Left kidney (tissue), 2 donors: Measurements from ENCODE around the gene SMARCA4. TPM values are rescaled to one million over a fixed set of nuclear protein-coding genes. Genes with fewer than 3 reads are reported as not detected.

Source experiments
- DNase-seq: peaks from one replicate; pipeline ENCODE4 v3.0.0-alpha.2; 2013
- polyA plus RNA-seq: library from polyadenylated mRNA; unstranded; fragments of 120-200 nt; gene quantifications from one replicate; pipeline ENCODE4 v1.2.1, GENCODE V29; 2013; ENCODE audit not compliant: insufficient read length

The SMARCA4 gene
- polyA plus RNA-seq, 1 donor: 169 TPM

DNA sequence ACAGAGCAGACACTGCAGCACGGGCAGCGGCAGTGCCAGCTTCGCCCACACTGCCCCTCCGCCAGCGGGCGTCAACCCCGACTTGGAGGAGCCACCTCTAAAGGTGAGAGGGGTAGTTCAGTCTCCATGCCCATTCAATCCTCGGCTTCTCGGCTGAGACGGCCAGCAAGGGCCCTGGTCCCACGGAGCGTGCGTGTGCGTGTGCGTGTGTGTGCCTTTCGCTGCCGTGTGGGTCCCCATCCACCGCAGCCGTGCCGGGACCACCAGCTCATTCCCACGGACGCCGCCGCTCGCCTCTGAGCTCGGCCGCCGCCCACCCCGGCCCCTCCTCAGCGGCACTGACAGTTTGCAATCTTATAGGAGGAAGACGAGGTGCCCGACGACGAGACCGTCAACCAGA lies 72.9 kb downstream of the SMARCA4 start:
- no peak for DNase-seq

DNA sequence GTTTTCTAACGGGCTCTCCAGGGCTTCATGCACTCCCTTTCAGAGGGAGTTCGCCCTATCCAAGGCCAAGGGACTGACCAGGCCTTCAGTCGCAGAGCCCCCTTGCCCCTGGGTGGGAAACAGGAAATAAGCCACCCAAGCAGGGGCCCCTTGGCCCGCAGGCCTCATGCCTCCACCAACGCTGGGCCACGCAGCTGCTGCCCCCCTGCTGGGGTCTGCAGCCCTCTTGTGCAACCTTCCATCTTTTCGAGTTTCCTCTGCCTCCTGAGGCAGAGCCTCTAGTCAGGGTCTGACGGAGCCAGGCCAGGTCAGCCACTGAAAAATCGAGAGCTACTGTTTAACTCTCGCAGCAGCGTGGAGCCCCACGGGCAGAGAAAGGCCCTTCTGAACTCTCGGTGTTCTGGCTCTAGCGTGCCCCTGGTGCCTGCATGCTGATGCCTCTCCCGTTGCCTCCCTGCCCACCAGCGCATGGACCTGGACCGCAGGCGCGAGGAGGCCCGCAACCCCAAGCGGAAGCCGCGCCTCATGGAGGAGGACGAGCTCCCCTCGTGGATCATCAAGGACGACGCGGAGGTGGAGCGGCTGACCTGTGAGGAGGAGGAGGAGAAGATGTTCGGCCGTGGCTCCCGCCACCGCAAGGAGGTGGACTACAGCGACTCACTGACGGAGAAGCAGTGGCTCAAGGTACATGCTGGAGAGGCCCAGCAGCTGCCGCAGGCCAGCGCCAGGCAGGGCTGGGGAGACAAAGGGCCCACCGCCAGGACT lies 73.8 kb downstream of the SMARCA4 start:
- DNase-seq: no peak

DNA sequence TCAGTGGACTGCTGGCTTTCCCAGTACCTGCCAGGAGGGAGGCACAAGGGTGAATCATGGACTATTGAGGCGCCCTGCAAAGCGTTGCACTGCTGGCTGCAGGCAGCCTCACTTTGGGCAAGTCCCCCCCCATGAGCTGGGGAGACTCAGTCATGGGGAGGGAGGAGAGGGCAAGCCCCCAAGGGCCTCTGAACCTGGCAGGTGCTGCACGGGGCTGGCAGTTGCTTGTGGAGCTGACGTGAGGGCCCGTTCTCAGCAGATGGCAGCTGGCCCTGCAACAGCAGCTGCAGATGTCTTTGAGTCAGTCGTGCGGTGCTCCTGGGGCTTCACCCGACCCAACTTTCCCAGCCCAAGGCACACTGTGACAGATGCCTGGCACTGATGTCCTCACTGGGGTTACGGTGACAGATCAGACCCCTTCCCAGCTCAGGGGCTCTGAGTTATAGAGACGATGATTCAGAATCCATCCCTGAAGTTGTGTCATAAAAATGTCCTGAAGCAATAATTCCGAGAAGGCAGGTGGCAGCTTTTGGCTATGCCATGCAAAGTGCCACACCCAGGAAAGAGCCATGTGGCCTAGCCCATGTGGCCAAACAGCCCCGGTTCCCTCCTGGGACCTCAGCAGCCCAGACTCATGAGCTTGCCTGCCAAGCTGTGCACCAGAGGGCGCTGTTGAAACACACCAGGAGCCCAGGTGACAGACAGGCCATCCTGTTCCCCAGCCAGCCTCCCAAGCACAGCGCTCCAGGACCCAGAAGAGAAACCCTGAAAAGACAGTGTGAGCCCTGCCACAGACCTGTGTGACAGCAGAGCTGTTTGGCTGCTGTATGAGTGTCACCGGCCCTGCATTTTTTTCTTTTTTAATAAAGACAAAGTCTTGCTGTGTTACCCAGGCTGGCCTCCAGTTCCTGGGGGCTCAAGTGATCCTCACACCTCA lies 74.9 kb downstream of the SMARCA4 start:
- peak; percentile 74 for DNase-seq

DNA sequence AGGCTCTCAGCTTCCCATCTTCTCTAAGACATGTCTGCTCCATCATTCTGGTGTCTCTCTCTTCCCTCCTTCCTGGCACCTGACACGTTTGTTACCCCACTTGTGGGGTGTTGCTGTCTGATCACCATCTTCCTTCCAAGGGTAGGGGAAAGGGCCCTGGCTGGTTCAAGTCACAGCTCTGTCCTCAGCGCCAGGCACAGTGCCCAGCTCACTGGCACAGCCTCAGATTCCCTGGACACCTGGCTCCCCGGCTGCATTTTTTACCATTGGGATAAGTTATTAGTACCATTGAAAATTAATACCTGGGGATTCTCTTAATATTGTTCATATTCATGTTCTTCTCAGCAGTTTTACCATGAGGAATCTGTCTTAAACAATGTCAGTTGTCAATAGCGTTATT lies 77.7 kb downstream of the SMARCA4 start:
- no peak for DNase-seq

DNA sequence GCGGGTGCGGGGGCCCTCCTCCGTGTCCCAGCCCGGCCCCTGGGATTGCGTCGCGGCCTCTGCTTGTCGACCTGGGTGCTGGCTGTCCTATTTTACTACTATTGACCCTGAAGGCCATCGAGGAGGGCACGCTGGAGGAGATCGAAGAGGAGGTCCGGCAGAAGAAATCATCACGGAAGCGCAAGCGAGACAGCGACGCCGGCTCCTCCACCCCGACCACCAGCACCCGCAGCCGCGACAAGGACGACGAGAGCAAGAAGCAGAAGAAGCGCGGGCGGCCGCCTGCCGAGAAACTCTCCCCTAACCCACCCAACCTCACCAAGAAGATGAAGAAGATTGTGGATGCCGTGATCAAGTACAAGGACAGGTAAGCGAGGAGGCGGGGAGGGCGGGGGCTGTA lies 80.4 kb downstream of the SMARCA4 start:
- DNase-seq: no peak

DNA sequence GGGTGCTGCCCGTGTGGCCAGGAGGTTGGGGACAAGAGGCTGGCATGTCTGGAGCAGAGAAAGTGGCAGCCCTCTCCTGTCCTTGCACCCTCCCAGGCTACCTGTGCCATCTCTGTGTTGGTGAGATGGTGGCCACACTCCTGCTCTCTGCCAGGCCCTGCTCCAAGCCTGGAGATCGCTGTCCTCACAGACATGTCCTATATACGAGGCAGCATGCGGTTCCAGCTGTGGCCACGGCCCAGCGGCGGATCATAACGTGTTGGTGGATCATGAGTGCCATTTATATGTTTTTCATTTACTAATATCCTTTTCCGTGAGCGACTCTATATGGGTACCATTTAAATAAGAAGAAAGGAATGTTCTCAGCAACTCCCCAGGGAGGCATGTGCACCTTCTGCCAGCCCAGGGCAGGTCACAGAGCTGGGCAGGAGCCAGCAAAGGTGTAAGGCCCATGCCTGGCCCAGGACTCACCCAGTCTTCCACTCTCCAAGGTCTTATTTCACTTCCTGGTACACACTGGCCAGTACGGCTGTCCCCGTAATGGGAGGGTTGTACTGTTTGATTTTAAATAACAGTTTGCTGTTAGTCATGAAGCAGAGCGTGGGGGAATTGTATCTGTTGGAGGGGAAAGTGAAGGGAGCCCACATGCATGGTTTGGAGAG lies 81.3 kb downstream of the SMARCA4 start:
- no peak for DNase-seq

DNA sequence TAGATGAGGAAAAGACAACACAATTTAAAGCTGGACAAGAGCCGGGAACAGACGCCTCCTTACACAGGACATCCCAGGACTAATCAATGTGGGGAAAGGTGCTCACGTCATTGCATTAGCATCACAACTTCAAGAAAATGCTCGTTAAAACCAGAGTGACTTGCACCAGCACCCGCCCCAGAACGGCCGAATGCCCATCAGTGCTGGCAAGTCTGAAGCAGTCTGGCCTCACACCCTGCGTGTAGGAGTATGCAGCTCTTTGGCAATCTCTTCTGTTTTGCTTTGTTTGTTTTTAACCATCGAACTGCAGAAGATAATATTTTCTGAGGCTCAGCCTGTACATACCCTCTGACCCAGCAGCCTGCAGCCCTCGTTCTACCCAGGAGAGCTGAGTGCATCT lies 83.6 kb downstream of the SMARCA4 start:
- no peak for DNase-seq

DNA sequence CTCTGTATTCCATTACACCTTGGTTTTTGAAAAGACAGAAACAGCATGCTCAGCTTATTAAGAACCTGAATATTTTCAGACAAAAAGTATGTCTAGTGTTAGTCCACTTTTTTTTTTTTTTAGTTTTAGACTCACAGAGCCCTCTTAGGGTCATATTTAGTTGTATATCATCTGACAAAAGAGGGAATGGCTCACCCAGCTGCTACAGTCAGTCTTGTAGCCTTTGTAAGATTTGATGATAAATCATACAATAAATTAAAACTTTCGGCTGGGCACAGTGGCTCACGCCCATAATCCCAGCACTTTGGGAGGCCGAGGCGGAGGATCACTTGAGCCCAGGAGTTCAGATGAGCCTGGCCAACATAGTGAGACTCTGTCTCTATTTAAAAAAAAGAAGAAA lies 84.7 kb downstream of the SMARCA4 start:
- DNase-seq: no peak

DNA sequence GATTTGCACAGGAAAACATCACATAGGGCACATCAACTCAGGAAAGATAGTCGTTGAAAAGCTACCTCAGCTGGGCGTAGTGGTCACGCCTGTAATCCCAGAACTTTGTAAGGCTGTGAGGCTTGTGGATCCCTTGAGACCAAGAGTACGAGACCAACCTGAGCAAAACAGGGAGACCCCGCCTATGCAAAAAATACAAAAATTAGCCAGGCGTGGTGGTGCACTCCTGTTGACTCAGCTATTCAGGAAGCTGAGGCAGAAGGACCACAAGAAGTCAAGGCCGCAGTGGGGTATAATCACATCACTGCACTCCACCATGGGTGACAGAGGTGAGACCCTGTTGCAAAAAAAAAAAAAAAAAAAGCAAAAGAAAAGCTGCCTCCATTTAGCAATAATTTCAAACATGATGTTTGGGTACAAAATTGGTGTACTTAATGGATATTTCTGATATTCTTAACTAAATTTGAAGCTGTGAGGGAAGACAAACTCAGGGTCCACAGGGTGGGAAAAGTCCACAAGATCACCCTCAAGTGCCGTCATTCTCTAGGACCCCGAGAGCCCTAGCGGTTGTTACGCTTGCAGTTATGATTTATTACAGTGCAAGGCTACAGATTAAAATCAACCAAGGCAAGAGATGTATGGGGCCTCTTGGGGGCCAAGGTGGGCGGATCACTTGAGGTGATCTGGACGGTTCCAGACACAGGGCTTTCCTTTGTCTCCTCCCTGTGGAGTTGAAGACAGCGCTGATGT lies 86.0 kb downstream of the SMARCA4 start:
- no peak for DNase-seq

DNA sequence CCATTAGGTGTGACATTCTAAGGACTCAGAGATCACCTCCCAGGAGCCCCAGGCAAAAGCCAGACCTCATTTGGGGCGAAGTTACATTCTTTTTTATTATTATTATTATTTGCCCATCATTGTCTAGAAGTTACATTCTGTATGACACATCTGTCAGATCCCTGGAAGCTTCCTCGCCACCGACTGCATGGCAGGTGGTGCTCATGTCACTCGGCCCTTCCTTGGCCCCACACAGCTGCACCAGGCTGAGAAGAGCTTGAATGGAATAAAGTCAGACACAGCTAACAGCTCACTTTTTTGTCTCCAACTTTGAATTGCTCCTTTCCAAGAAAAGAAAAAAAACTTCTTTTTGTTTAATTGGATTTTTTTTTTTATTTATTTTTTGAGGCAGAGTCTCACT lies 87.0 kb downstream of the SMARCA4 start:
- DNase-seq: no peak

DNA sequence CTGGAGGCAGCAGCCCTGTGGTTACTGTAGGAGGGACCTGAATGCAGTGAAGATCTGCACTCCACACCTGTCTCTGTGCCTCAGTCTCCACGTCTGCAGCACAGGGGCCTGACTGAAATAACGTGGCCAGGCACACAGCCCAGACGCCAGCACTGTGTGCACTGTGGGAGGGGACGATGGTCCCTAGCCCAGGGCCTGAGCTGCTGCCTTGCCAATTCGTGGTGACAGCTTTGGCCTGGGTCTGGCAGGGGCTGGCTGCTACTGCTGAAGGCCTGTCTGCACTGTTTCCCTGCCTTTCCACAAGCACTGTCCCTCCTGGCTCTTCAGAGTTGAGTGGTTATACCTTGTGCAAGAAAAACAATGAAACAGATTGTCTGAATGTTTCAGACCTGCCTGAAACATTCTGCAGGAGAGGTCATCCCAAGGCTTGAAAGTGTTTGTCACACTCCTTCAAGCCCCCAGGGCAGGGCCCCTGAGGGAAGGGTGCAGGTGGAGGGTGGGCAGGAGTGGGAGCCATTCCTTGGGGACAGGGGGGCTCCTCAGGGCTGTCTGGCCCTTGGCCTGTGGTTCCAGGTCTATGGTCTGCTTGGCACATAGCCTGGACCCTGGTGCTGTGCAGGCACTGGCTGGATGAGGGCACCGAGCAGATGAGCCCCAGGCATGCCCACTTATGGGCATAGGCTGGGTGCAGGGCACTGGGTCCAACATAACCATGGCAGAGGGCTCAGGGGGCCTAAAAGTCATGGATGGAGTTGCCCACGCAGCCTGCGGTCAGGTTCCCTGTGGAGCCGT lies 89.7 kb downstream of the SMARCA4 start:
- DNase-seq: no peak

DNA sequence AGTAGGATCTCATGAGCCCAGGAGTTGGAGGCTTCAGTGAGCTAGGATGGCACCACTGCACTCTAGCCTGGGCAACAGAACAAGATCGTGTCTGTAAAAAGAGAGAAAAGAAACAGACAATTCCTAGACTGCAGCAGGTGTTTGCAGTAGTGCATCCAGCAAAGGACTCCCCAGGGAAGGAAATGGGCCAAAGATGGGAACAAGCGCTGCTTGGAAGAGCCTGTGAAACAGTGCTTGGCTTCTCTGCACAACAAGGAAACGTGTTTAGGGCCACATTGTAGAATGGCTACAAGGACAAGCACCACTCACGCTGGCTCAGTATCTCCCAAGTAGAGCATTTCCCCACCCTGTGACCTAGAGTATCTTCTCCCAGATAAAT lies 93.0 kb downstream of the SMARCA4 start:
- DNase-seq: no peak

DNA sequence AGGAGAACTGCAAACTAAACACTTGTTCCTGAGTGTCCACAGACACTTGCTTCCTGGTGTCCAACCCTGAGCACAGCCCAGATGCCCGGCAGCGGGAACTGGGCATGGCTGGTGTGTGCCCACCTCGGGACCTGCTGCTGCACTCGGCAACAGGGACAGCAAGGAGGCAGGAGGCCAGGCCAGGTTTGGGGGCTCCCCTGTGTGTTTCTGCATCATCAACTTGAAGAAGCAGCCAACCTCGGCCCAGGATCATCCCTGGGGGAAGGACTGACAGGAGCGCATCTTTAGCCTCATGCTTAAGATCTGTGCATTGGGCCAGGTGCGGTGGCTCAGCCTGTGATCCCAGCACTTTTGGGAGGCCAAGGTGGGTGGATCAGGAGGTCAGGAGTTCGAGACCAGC lies 93.4 kb downstream of the SMARCA4 start:
- no peak for DNase-seq

DNA sequence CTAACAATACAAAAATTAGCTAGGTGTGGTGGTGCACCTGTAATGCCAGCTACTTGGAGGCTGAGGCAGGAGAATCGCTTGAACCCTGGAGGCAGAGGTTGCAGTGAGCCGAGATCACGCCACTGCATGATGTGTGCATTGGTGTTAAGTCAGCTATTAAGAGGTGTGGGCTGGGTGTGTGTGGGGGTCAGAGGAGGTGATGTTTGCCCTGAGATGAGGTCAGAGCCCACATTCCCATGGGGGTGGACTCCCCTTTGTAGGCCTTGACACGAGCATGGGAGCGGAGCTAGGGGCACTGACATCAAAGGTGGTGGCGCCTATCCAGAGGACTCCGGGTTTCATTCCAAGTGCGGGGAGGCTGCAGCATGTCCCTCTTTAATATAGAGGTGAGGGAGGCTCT lies 93.8 kb downstream of the SMARCA4 start:
- no peak for DNase-seq

DNA sequence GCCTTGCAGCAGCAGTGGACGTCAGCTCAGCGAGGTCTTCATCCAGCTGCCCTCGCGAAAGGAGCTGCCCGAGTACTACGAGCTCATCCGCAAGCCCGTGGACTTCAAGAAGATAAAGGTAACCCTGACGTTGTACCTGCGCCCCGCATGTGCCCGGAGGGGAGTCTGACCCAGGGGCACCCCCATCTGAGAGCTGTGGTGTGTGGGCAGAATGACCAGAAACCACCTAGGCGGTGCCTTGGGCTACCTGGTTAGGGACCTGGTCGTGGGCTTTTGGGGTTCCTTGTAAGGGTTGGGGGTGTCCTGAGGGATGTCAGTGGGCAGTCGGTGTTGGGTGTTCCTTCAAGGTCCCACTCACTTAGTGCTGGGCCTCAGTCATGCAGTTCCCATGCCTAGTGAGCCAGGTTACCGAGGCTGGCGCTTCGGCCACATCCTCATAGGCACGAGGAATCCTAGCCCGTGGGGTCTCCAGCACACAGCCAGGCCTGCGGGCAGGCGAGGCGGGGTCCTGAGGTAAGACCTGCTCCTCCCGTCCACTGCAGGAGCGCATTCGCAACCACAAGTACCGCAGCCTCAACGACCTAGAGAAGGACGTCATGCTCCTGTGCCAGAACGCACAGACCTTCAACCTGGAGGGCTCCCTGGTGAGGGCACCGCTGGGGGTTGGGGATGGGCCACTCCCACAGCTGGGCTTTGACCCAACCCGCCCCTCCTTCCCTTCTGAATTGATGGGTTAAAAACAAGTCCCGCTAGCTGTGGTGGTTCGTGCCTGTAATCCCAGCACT lies 97.6 kb downstream of the SMARCA4 start:
- no peak for DNase-seq

DNA sequence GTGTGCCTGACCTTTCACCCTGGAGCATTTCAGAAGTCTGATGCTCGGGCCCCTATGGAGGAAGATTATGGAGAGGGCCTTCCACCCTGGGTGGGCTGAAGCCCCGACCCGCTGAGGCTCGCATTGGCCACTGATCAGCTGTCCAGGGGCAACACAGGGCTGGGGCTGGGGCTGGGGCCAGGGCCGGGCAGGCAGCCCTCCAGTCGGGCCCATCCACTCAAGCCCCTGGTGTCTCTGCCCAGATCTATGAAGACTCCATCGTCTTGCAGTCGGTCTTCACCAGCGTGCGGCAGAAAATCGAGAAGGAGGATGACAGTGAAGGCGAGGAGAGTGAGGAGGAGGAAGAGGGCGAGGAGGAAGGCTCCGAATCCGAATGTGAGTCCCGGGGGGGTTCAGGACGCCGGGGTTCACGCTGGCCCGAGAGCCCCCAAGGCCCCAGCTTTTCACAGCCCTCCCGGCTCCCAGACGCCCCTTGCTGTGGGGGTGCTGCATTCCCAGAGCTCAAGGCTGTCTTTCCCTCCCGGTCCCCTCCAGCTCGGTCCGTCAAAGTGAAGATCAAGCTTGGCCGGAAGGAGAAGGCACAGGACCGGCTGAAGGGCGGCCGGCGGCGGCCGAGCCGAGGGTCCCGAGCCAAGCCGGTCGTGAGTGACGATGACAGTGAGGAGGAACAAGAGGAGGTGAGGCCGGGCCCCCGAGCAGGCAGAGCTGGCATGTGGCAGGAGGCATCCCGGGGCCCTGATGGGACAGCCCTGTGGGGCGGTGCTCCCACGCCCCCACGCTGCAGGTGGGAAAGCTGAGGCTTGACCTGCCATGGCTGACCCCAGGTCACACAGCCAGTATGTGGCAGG lies 98.9 kb downstream of the SMARCA4 start:
- no peak for DNase-seq

DNA sequence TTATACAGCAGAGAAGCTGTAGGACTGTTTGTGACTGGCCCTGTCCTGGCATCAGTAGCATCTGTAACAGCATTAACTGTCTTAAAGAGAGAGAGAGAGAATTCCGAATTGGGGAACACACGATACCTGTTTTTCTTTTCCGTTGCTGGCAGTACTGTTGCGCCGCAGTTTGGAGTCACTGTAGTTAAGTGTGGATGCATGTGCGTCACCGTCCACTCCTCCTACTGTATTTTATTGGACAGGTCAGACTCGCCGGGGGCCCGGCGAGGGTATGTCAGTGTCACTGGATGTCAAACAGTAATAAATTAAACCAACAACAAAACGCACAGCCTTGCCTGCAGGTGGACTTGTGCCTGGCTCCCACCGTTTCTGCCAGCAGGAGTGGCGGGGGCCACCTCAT lies 101.1 kb downstream of the SMARCA4 start:
- peak; percentile 42 for DNase-seq

DNA sequence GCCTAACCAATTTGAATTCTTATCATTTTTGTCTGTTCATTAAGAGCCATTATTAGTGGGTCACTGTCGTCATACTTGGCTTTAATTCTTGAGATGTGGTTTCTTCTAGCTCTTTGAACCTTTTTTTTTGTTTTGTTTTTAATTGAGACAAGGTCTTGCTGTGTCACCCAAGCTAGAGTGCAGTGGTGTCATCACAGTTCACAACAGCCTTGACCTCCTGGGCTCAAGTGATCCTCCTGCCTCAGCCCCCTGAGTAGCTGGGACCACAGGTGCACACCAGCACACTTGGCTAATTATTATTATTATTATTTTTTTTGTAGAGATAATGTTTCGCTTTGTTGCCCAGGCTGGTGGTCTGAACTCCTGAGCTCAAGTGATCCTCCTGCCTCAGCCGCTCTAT lies 102.6 kb downstream of the SMARCA4 start:
- no peak for DNase-seq

DNA sequence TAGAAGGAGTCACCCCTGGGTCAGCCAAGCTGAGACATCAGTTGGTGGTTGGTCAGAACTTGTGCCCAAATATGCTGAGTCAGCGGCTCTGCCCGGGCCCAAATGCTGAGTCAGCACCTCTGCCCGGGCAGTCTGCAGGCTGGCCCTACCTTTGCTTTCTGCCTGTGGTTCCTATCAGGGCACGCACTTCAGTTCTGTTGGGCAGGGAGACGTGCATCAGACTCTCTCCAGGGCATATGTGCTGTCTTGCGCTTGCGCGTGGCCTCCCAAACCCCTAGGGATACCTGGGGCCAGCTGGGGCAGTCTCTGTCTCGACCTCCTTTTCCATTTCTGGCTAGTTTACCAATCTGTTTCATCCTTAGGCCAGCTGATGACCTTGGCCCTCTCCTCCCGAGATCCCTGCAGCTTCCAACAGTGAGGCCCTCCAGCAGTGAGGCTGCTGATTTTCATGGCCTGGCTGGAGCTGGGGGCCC lies 104.0 kb downstream of the SMARCA4 start:
- no peak for DNase-seq
